Nephron progenitor cell (in vitro differentiated cells): ENCODE measurements around the gene PTPN23.

Experiments used
- DNase-seq: peaks from one replicate; pipeline ENCODE4 v3.0.0; 2021
- H3K27ac Mint-ChIP-seq: 2 replicates; pipeline ENCODE4 v1.8.0; 2021; ENCODE audit warnings: mild to moderate bottlenecking, moderate library complexity, mixed read lengths
- H3K27me3 Mint-ChIP-seq: 2 replicates; pipeline ENCODE4 v1.8.0; 2021; ENCODE audit warnings: mild to moderate bottlenecking, low read depth, mixed read lengths; ENCODE audit not compliant: poor library complexity
- H3K36me3 Mint-ChIP-seq: 2 replicates; pipeline ENCODE4 v1.8.0; 2021; ENCODE audit warnings: low read depth, mixed read lengths
- H3K4me1 Mint-ChIP-seq: 2 replicates; pipeline ENCODE4 v1.8.0; 2021; ENCODE audit warnings: mixed read lengths
- H3K4me3 Mint-ChIP-seq: 2 replicates; pipeline ENCODE4 v1.8.0; 2021; ENCODE audit warnings: mild to moderate bottlenecking, moderate library complexity, mixed read lengths
- H3K9me3 Mint-ChIP-seq: 2 replicates; pipeline ENCODE4 v1.8.0; 2021; ENCODE audit warnings: mild to moderate bottlenecking, moderate library complexity, mixed read lengths
- CTCF ChIP-seq: fragments of 200-600 bp; sonication (generic); IDR thresholded peaks from 2 replicates; pipeline ENCODE4 v1.5.0; 2021; ENCODE audit warnings: antibody characterized with exemption

PTPN23 gene

GRCh38 chr3:47380601-47381316 lies at the start of gene PTPN23:
Gene PTPN23, plus strand, starts transcription at chr3:47381021. Its CDS starts 76 bp downstream, at chr3:47381097.
- peaks cover 10% of the 10 kb centered on the region for H3K36me3 Mint-ChIP-seq
- H3K27me3 Mint-ChIP-seq = no peaks in the 10 kb centered on the region
- peak within 1 kb of the TSS; percentile 99 for H3K27ac Mint-ChIP-seq
- no peaks in the 10 kb centered on the region for H3K9me3 Mint-ChIP-seq
- peak within 1 kb of the TSS; percentile 97 for H3K4me3 Mint-ChIP-seq
- DNase-seq = peak; percentile 99
- TF ChIP-seq CTCF = no peak
- H3K4me1 Mint-ChIP-seq = peaks cover 38% of the 10 kb centered on the region

- no peaks in the 10 kb centered on the region for H3K4me1 Mint-ChIP-seq
These were observed 46.9 kb upstream of the PTPN23 start for GRCh38 chr3:47333907-47334306.

GRCh38 chr3:47337656-47338055 lies 43.2 kb upstream of the PTPN23 start:
- no peak for TF ChIP-seq CTCF
- Mint-ChIP-seq H3K4me1 (no peaks in the 10 kb centered on the region), H3K36me3 (peaks cover 46% of the 10 kb centered on the region), H3K9me3 (no peaks in the 10 kb centered on the region), H3K27me3 (peaks cover under 1% of the 10 kb centered on the region), H3K4me3 (no peak overlapping the region), H3K27ac (no peak overlapping the region)
- no peak for DNase-seq

More at GRCh38 chr3:47333907-47334306, 46.9 kb upstream of the PTPN23 start:
- TF ChIP-seq CTCF = no peak
- Mint-ChIP-seq H3K36me3 (peaks cover 67% of the 10 kb centered on the region), H3K9me3 (no peaks in the 10 kb centered on the region), H3K27me3 (peaks cover 4% of the 10 kb centered on the region), H3K27ac (peak overlapping the region; percentile 60), H3K4me3 (no peak overlapping the region)
- DNase-seq = no peak

GRCh38 chr3:47339951-47340350 lies 40.9 kb upstream of the PTPN23 start:
- H3K27ac Mint-ChIP-seq = no peak overlapping the region
- no peak for TF ChIP-seq CTCF
- H3K36me3 Mint-ChIP-seq = peaks cover 47% of the 10 kb centered on the region
- H3K4me1 Mint-ChIP-seq = no peaks in the 10 kb centered on the region
- no peaks in the 10 kb centered on the region for H3K27me3 Mint-ChIP-seq
- no peaks in the 10 kb centered on the region for H3K9me3 Mint-ChIP-seq
- DNase-seq = no peak
- H3K4me3 Mint-ChIP-seq = no peak overlapping the region

GRCh38 chr3:47340866-47341265 lies 40.0 kb upstream of the PTPN23 start:
- no peak for TF ChIP-seq CTCF
- Mint-ChIP-seq H3K4me3 (no peak overlapping the region), H3K9me3 (no peaks in the 10 kb centered on the region), H3K36me3 (peaks cover 56% of the 10 kb centered on the region), H3K27ac (no peak overlapping the region), H3K4me1 (no peaks in the 10 kb centered on the region), H3K27me3 (no peaks in the 10 kb centered on the region)
- no peak for DNase-seq

- H3K9me3 Mint-ChIP-seq = no peaks in the 10 kb centered on the region
- TF ChIP-seq CTCF = no peak
- DNase-seq = no peak
- H3K4me3 Mint-ChIP-seq = no peak overlapping the region
- peaks cover 46% of the 10 kb centered on the region for H3K36me3 Mint-ChIP-seq
- peak overlapping the region; percentile 80 for H3K27ac Mint-ChIP-seq
- no peaks in the 10 kb centered on the region for H3K4me1 Mint-ChIP-seq
- H3K27me3 Mint-ChIP-seq = no peaks in the 10 kb centered on the region
These were observed 38.7 kb upstream of the PTPN23 start for GRCh38 chr3:47342151-47342550.
